Heart right ventricle (tissue), 16 donors: ENCODE measurements around the gene CACTIN. TPM values are rescaled to one million over a fixed set of nuclear protein-coding genes. Genes with fewer than 3 reads are reported as not detected.
A peak's percentile ranks its signal among the peaks of the same experiment; 100 is the strongest.

Experiments
- ATAC-seq, 8 donors: fragments of 200-7000 bp; cut with Tn5 transposase; one replicate each; pipeline ENCODE4 v1.9.1; 2020; ENCODE audit warnings: mild to moderate bottlenecking in 8 of 8, moderate library complexity in 8 of 8, moderate number of reproducible peaks in 1 of 8
- DNase-seq, 2 donors: peaks; one replicate each; pipeline ENCODE4 v3.0.0-alpha.2; 2020
- H3K27ac ChIP-seq, 10 donors: fragments of 200-600 bp; sonication (generic) in 2 of 10; one replicate each; pipeline versions ENCODE4 v1.5.0 to v1.8.0; 2020 to 2022; ENCODE audit warnings: mild to moderate bottlenecking in 3 of 10
- H3K27me3 ChIP-seq, 7 donors: fragments of 200-600 bp; one replicate each; pipeline ENCODE4 v1.8.0; 2021 to 2022; ENCODE audit warnings: mild to moderate bottlenecking in 2 of 7
- H3K36me3 ChIP-seq, 9 donors: fragments of 200-600 bp; sonication (generic) in 1 of 9; one replicate each; pipeline versions ENCODE4 v1.5.0 to v1.8.0; 2020 to 2022; ENCODE audit warnings: mild to moderate bottlenecking in 2 of 9
- H3K4me1 ChIP-seq, 9 donors: fragments of 200-600 bp; sonication (generic) in 1 of 9; one replicate each; pipeline versions ENCODE4 v1.5.0 to v1.8.0; 2020 to 2022; ENCODE audit warnings: mild to moderate bottlenecking in 4 of 9
- H3K4me3 ChIP-seq, 10 donors: fragments of 200-600 bp; sonication (generic) in 2 of 10; one replicate each; pipeline versions ENCODE4 v1.5.0 to v1.8.0; 2020 to 2022; ENCODE audit warnings: mild to moderate bottlenecking in 7 of 10, moderate library complexity in 2 of 10
- H3K9me3 ChIP-seq, 11 donors: fragments of 200-600 bp in 10 of 11; sonication (generic) in 2 of 11; one replicate each; pipeline versions ENCODE4 v1.5.0 to v1.8.0; 2013 to 2022; ENCODE audit warnings: mild to moderate bottlenecking in 2 of 11, control low read depth in 1 of 11, moderate library complexity in 1 of 11
- WGBS, 2 donors: extraction: QIAGEN DNeasy Blood & Tissue Kit; methylation state at CpG; one replicate each; pipeline ENCODE4 v1.1.7; 2013; ENCODE audit warnings: inconsistent platforms in 1 of 2; 5-methylcytosine and 5-hydroxymethylcytosine counted together
- intact Hi-C, 10 donors: fragments of 100-400 bp; cut with DNase I; formaldehyde crosslinking; loops; one replicate each; pipeline versions ENCODE4 v1.11.1 to v1.14.2; 2022
- polyA plus RNA-seq, 2 donors: library from polyadenylated mRNA; stranded (reverse); fragments of 200-250 nt; gene quantifications; one replicate each; pipeline ENCODE4 v1.2.3, GENCODE V29; 2013
- total RNA-seq, 10 donors: library from RNA; stranded (reverse); fragmentation: NEBNext Ultra II Directional in 3 of 10; extraction: Animal tissue kit (Norgen Biotek cat#: 25700) in 3 of 10; gene quantifications; one replicate each; pipeline versions ENCODE4 v1.2.1 to v1.2.4, GENCODE V29; 2021 to 2023
- TF ChIP-seq, protein P1 (sequence below), 9 donors: fragments of 200-600 bp; sonication (generic) in 2 of 9; IDR thresholded peaks; one replicate each; pipeline versions ENCODE4 v1.5.0 to v1.8.0; 2021 to 2022; ENCODE audit warnings: antibody characterized with exemption in 9 of 9, mild to moderate bottlenecking in 5 of 9, moderate library complexity in 1 of 9
- donor health status: Arrhythmogenic right ventricular cardiomyopathy.
- donor health status: ischemic (EF 13 %, LVEDD 7.1; RV severe dilation, severe dysfunction).
- donor health status: healthy with polysubstance abuse.
- donor health status: DM: no; HTN: yes; CAD: no.
- donor health status: DM: no; HTN: no; CAD: no.
- donor health status: ischemic (EF 25% LVEDD 6.9; RV normal size, moderate dysfunction).
- donor health status: ischemic (EF 25% LVEDD 5.7; RV mildly dilated, moderate dysfunction).
- donor health status: healthy.
- donor health status: DM: yes; HTN: yes; CAD: no.
- donor health status: Ischemic cardiomyopathy.
- donor health status: ischemic (EF 35%, LVEDD 5.7; RV mildly dilated, moderate dysfunction).
- donor health status: nonischemic (EF 11% LVEDD 7.7; RV severe dilation, severe dysfunction).
- donor health status: DM: yes; HTN: yes; CAD: no.
- donor health status: PGD.
- donor health status: ischemic (EF 29% LVEDD 5.4; RV normal size, mild dysfunction).
- donor health status: nonischemic (EF 23%, LVEDD 6.1; RV moderate dilation, normal function).

Gene CACTIN
- total and polyA plus RNA-seq, 12 donors: 9.7 to 17.6 (median 12.7) TPM

- intact Hi-C loops: no loop called here
- WGBS, 2 donors: 86 to 89% methylated on average over 25 to 28 of the region's 28 CpGs
- peak in 1 of 2 donors; percentile 9 for DNase-seq
Observed at GRCh38 chr19:3599776-3600187, 26.8 kb downstream of the CACTIN start.

DNA sequence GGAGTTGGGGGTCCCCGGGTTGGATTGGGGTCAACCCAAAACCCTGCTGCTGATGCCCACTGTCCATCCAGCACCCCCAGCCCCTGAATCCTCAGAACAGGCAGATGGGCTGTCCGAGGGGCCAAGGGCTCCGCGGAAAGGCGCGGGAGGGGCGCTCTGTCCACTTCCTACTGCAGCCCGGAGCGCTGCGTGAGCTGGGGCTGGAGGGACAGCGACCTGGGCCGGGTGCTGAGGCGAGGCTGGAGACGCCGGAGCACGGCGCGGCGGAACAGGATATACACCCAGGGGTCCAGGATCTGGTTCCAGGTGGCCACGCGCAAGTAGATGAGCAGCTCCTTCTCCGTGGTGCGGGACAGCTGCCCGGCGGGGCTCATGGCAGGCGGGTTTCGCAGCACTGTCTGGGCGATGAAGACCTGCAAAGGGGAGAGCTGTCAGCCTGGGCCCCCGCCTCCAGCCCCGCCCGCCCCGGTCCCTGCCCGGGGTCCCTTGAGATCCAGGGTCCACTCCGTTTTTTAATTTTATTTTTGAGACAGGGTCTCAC lies 31.0 kb downstream of the CACTIN start:
- Histone ChIP-seq H3K4me1 (peaks cover 0 to 4% (median 0%) of the 10 kb centered on the region in 9 donors), H3K27ac (no peak overlapping the region), H3K9me3 (no peaks in the 10 kb centered on the region), H3K27me3 (no peaks in the 10 kb centered on the region), H3K4me3 (no peak overlapping the region), H3K36me3 (peaks cover 0 to 21% (median 0%) of the 10 kb centered on the region in 9 donors)
- no peak for DNase-seq
- intact Hi-C loops: no loop called here
- WGBS, 2 donors: 67 to 78% methylated on average over 34 of the region's 34 CpGs
- TF ChIP-seq, protein P1, sequence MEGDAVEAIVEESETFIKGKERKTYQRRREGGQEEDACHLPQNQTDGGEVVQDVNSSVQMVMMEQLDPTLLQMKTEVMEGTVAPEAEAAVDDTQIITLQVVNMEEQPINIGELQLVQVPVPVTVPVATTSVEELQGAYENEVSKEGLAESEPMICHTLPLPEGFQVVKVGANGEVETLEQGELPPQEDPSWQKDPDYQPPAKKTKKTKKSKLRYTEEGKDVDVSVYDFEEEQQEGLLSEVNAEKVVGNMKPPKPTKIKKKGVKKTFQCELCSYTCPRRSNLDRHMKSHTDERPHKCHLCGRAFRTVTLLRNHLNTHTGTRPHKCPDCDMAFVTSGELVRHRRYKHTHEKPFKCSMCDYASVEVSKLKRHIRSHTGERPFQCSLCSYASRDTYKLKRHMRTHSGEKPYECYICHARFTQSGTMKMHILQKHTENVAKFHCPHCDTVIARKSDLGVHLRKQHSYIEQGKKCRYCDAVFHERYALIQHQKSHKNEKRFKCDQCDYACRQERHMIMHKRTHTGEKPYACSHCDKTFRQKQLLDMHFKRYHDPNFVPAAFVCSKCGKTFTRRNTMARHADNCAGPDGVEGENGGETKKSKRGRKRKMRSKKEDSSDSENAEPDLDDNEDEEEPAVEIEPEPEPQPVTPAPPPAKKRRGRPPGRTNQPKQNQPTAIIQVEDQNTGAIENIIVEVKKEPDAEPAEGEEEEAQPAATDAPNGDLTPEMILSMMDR (IDR thresholded peaks at IDR 0.05): no peak
- ATAC-seq: no peak

More at GRCh38 chr19:3599776-3600187, 26.8 kb downstream of the CACTIN start:
- no peak overlapping the region for H3K27ac ChIP-seq
- H3K4me1 ChIP-seq: peaks cover 0 to 18% (median 5%) of the 10 kb centered on the region in 9 donors
- H3K4me3 ChIP-seq: no peak overlapping the region
- TF ChIP-seq, protein P1 (IDR thresholded peaks at IDR 0.05): peak in 1 of 9 donors; percentile 4
- peaks cover 0 to 5% (median 0%) of the 10 kb centered on the region in 7 donors for H3K27me3 ChIP-seq
- ATAC-seq: no peak
- no peaks in the 10 kb centered on the region for H3K9me3 ChIP-seq
- H3K36me3 ChIP-seq: peaks cover 0 to 12% (median 0%) of the 10 kb centered on the region in 9 donors

- TF ChIP-seq, protein P1 (IDR thresholded peaks at IDR 0.05): no peak
- intact Hi-C loops: no loop called here
- Histone ChIP-seq H3K4me3 (no peak overlapping the region), H3K4me1 (peaks cover 0 to 4% (median 0%) of the 10 kb centered on the region in 9 donors), H3K27ac (no peak overlapping the region), H3K9me3 (no peaks in the 10 kb centered on the region), H3K36me3 (peaks cover 0 to 26% (median 0%) of the 10 kb centered on the region in 9 donors), H3K27me3 (no peaks in the 10 kb centered on the region)
- 41 to 44% methylated on average over 11 of the region's 11 CpGs for WGBS, 2 donors
- ATAC-seq (no peak), DNase-seq (no peak)
Observed at GRCh38 chr19:3593156-3593555, 33.4 kb downstream of the CACTIN start.

DNA sequence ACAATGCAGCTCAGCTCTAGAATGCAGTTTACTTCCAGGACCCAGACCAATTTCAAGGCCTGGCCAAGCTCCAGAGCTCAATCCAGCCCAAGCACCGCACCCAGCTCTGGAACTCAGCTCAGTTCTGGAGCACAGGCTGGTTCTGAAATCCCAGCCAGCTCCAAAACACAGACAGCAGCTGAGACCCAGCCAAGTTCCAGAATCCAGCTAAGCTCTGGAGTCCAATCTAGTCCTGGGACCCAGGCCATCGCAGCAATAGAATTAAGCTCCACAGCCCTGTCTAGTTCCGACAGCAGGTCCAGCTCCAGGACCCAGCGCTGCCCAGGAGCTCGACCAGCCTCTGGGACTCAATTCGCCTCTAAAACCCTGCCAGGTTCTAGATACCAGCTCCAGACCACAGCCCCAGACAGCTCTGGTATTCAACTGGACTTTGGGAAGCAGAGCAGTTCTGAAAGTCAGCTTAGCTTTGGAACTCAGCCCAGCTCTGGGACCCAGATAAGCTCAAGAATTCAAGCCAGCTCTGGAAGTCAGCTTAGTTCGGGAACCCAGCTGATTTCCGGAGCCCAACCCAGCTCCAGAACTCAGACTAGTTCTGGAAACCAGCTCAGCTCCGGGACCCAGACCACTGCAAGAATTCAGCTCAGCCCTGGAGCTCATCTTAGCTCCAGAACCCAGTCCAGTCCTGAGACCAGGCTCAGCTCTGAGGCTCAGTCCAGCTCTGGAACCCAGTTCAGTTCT lies 34.5 kb downstream of the CACTIN start:
- intact Hi-C loops: no loop called here
- Histone ChIP-seq H3K9me3 (no peaks in the 10 kb centered on the region), H3K36me3 (peaks cover 0 to 26% (median 0%) of the 10 kb centered on the region in 9 donors), H3K4me1 (peaks cover 0 to 7% (median 0%) of the 10 kb centered on the region in 9 donors), H3K27me3 (no peaks in the 10 kb centered on the region), H3K27ac (peak overlapping the region in 1 of 10 donors; percentile 25), H3K4me3 (no peak overlapping the region)
- TF ChIP-seq, protein P1 (IDR thresholded peaks at IDR 0.05): no peak
- DNase-seq (no peak), ATAC-seq (peak; percentile 24 to 72 (median 56))
- 65 to 72% methylated on average over 9 of the region's 9 CpGs for WGBS, 2 donors
